K562 (cell line): ENCODE data around the gene CRYBA4.

Experiments used
- CEBPZ ChIP-seq: fragments of 150-350 bp; IDR thresholded peaks from 2 replicates; pipeline ENCODE4 v1.6.1; 2014; ENCODE audit warnings: low read depth, mild to moderate bottlenecking, low read length, borderline replicate concordance
- CTCF ChIP-seq, 3 experiments: IDR thresholded peaks in 2 of 3; conservative IDR thresholded peaks in 1 of 3; 2 replicates each; pipeline ENCODE4 v1.5.1; 2011 to 2012; ENCODE audit warnings: low read length in 3 of 3, mild to moderate bottlenecking in 3 of 3, control low read depth in 2 of 3, improper control_type of control experiment in 1 of 3, inconsistent platforms in 1 of 3, low read depth in 1 of 3, mixed read lengths in 1 of 3, moderate library complexity in 1 of 3; ENCODE audit not compliant: insufficient read depth in 2 of 3
- FOXJ3 ChIP-seq: sonication (generic); formaldehyde crosslinking; IDR thresholded peaks from 2 replicates; pipeline ENCODE4 v1.4.0; 2020; ENCODE audit warnings: mild to moderate bottlenecking, missing genetic modification reagents
- GABPA ChIP-seq: fragments of 200-800 bp; sonication (Bioruptor generic); conservative IDR thresholded peaks from 2 replicates; pipeline ENCODE4 v1.6.1; 2016; ENCODE audit warnings: low read depth, missing genetic modification characterization, missing compliant biosample characterization
- POLR2AphosphoS5 ChIP-seq: IDR thresholded peaks from 2 replicates; pipeline ENCODE4 v1.6.1; 2011; ENCODE audit warnings: mild to moderate bottlenecking, low read depth, low read length, moderate library complexity; ENCODE audit not compliant: control insufficient read depth, insufficient read depth
- ZBTB1 ChIP-seq: sonication (generic); formaldehyde crosslinking; IDR thresholded peaks from 2 replicates; pipeline ENCODE4 v1.8.1; 2023; ENCODE audit warnings: missing genetic modification reagents, low read depth, mild to moderate bottlenecking, borderline replicate concordance

DNA sequence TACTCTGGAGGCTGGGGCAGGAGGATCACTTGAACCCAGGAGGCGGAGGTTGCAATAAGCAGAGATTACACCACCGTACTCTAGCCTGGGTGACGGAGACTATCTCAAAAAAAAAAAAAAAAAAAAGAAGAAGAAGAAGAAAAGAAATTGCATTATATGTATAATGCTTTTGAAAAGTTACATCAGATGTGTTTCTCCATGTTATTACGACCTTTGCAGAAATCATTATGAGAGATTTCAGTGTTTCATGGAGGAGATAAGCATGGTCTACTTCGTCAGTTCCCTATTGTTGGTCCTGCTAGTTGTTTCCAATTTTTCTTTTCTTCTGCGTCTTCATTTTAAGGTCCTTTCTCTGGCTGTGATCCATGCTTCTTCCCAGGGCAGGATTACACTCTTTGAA, 38.6 kb downstream of the CRYBA4 start:
- TF ChIP-seq CTCF (IDR thresholded peaks at IDR 0.05 in 2 of 3, conservative IDR thresholded peaks at IDR 0.05 in 1 of 3; ENCODE audit: insufficient read depth in 2 of 3, low read depth in 1 of 3, low read length in 3 of 3) (no peak), POLR2AphosphoS5 (no peak), GABPA (tag) (no peak), CEBPZ (no peak), ZBTB1 (no peak), FOXJ3 (CRISPR knock-in tag) (no peak)
